NCI-H1417 (cell line): Measurements from ENCODE around the gene PRR23E.

Experiments
- DNase-seq, 3 experiments: peaks; one replicate each; lab custom pipeline; 2025; lab: John Stamatoyannopoulos, UW

PRR23E gene, protein sequence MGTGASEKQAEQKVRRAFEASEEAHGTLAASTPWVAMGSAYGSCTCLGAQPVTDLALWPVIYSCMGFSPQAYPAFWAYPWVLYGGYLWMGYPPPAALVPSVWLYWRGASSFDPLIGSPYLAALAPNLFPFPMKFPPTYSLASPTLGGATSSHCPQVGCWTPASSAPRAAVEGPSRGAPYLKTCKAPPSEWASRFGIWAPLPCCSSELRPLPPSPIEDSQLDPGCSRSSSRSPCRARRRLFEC

DNA sequence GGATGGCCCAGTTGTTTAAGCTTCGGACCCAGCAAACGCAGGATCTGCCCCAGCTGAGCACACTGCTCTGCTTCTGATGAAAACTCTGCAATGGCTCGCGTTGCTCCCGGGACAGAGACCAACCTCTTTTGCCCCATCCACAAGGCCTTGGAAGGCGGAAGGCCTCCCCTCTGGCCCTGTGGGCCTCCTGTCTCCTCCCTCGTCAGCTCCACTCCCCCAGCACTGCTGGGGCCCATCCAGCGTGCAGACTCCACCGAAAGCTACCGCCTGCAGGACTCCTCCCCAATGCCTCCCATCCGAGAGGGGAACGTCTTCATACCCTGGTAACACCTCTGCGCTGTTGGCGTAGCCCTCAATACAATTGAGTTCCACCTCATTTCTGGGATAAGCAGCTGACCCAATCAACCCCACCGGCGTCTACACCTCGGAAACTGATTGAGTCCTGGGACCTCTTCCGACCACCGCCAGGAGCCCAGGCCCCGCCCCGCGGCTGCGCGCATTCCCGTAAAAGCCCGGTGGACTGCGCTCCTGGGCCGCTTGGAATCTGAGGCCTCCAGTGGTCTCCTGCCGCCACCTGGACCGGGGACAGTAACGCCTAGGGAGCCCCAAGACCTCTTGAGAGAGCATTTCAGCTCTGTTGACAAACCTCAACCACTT, at the start of gene PRR23E:
TSS of gene PRR23E (plus strand) at position 556 of the 657 bp plus-strand sequence. CDS start 3,555 bp downstream, outside the sequence.
- DNase-seq, result no peak

DNA sequence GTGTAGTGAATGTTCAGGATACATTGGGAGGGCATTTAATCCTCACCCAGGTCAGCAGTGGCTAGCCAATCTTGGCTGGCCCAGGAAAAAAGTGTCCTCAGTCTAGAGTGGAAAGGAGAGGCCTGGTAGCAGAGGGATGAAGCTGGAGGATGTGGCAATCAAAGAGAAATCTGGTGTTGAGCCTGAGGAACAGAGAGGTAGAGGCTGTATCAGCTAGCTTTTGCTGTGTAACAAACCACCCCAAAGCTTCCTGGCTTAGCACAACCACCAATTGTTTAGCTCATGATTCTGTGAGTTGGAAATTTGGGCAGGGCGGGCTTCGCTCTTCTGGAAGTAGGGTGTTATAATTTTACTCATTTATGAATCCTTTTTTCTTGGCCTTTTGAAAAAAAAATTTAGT, 49.8 kb upstream of the PRR23E start:
- no peak for DNase-seq

DNA sequence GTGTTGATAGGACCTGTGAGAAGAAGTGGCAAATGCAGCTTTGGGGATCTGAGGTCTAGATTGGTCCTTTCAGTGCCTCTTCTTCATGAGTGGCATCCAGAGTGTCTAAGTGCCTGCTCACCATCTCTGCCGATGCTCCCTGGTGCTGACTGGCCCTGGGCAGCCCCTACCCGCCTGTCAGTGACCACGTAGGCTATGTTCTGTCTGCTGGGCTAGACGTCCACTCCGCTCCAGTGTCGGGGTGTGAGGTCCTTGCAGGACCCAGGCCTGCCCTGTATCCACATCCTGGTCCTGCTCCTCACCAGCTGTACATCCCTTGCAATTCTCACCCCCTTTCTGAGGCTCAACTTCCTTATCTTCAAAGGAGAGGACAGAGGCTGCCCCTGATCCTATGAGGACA, 48.3 kb upstream of the PRR23E start:
- no peak for DNase-seq

DNA sequence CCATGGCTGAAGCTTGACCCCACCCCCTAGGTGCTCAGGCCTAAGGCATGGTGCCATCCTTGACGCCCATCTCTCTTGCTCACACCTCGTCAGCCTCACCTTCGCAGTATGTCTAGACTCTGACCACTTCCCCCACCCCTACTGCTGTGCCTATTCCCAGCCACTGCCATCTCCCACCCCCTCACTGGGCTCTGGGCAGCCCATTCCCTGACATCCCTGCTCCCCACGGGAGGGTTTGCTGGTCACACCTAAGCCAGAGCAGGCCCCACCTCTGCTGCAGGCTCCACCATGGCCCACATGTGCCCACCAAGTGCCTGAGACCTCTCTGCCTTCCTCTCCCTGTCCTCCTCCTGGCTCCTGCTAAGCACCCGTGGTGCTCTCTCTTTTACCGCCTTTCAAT, 47.7 kb upstream of the PRR23E start:
- no peak for DNase-seq

DNA sequence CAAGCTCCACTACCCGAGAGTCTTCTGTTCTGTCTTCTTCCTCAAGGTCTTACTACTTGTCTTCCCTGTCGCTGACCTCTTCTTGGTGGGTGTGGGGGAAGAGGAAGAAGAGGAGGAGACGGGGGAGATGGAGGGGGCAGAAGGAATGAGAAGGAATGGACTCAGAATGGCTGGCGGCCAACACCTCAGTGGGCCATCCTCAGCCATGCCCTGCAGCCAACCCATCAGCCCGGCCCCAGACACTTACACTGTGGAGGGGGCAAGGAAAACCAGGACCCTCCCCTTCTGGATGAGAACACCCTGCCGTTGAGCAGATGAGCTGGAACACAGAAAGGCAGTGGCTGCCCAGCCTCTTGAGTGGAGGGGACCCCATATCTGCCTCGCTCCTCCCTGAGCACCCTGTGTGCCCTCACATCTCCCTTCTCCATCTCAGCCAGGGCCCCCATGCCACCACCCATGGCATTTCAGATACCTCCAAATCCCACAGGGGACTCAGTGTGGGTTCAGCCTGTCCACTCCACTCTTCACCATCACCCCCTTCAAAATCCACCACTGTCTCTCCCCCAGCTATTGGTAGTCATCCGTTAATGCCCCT, 45.5 kb upstream of the PRR23E start:
- DNase-seq, result no peak

DNA sequence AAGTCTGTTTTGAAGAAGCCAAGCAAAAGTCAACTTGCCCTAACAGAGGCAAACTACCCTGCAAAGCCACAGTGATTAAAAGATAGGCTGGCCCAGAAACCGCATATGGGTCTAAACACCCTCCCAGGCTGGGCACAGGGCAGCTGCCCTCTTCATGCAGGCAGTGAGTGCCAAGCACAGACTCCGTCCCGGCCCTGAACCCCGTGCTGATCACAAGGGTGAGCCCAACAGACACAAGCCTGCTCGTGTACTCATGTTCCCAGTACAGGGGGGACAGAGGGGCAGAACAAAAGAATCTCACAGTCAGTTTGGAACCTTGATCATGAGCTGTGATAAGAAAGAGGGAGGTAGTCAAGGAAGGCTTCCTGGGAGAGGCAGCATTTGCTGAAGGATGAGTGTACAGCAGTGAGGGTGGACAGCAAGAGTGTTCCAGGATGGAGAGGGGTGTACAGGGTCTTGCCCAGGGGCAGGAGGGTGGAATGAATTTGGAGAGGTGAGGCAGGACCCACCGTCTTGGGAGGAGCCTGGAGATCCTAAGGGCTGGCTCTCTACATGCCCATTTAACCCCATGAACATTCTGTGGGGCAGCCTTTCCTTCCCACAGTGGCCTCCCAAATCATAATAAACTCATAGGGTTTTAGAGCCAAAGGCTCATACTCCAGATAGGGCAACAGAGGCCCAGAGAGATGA, 43.2 kb upstream of the PRR23E start:
- no peak for DNase-seq

DNA sequence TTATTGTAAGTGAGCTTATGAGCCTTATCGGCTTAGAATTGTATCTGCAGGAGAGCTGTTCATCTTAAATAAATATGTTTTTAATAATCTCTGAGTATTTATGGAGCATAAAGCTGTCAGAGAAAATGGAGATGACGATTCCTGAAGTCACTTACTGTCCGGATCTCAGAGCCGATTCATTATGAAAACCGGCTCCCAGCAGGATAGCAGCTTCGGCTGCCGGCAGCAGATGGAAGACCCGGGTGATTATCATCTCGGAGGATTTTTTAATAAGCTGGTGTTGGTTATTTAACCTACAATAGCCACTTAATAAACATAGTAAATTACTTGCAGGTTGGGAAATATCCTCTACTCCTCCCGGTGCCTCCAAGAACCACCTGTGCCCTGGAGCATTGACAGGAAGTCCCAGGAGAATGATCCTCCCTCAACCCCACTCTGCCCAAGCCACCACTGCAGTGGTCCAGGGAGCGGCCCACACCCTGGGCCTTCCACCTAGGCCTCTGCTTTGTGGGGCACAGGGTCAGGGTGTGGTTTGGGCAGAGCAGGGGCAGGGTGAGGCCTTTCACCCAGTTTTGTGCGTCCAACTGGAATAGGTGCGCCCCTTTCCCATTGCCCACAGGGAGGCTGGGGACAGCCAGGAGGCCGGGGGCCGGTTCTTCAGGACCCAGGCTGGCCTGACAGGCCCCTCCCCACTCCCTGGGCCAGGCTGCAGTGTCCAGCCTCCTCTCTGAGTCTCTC, 42.2 kb upstream of the PRR23E start:
- DNase-seq, result peak in 2 of 3 experiments; percentile 59 to 78

DNA sequence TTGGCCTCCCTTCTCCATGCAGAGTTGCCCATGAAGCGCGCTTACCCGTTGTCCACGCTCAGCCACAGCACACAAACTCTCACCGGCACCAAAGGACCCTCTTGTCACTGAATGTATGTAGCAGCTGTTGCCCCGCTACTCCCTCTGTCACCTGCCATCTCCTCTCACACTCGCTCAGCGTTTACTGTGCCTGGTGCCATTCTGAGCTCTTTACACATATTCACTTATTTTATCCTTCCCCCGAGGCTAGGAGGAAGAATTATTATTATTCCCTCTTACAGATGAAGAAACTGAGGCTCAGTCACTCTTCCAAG, 41.7 kb upstream of the PRR23E start:
- peak in 1 of 3 experiments; percentile 39 for DNase-seq

DNA sequence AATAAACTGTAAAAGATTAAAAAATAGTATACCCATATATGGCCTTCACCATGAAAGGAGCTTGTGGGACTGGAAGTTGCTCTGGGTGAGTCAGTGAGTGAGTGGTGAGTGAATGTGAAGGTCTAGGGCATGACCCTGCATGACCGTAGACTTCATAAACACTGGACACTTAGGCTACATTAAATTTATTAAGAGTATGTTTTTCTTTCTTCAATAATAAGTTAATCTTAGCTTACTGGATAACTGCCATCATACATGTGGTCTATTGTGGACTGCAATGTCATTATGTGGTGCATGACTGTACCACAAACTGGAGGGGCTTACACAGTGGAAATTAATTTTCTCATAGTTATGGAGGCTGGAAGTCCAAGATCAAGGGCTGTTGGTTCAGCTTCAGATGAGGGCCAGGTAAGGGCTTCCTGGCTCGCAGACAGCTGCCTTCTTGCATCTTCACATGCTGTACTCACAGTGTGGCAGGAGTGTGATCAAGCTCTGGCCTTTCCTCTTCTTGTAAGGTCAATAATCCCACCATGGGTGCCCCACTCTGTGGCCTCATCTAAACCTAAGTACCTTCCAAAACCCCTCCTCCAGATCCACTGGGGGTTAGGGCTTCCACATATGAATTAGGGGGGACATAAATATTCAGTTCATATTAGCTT, 40.8 kb upstream of the PRR23E start:
- no peak for DNase-seq

DNA sequence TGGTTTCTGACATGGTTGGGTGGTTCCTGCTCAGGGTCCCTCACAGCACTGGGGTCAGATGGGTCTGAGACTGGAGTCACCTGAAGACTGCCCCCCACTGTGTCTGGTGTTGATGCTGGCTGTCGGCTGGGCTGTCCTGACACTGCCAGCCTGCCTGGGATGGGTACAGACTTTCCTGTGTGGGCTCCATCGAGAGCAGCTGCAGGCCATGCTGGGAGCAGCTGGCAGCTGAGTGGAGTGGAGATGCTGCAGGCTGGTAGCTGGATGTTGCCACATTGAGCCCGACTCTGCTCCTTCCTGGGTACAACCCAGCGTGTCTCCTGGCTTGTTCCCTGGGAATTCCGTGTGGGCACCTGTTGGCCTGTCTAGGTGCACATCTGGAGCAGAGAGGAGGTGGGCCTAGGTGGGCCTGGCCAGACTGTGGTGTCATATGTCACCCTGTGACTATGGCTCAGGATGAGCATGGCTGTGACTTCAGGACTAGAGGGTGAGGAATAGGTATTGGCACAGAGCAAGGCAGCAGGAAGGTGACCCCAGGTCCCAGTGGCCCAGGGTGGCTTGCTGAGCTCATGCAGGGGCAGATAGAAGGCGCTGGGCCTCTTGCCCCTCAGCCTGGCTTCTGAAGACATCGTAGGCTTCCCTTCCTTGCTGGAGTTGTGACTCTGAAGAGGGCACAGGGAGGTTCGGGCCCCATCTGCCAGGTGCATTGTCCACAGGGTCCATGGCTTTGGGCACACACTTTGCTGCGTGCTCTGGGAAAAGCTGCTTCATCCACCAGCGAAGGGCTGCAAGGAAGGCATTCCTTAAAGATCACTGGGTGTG, 40.0 kb upstream of the PRR23E start:
- peak in 1 of 3 experiments; percentile 17 for DNase-seq

DNA sequence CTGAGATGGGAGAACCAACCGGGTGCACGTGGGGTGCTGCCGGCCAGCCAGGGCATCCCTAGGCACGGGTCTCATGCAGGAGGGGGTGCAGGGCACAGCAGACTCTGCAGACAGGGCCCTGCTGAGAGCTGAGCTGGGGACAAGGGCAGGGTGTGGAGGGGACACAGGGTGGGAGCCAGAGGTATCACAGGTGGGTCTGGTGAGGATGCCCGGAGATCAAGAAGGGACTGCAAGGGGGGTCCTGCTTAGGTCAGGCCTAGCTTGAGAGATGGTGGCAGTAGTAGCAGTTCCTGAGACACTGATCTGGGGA, 39.5 kb upstream of the PRR23E start:
- no peak for DNase-seq

DNA sequence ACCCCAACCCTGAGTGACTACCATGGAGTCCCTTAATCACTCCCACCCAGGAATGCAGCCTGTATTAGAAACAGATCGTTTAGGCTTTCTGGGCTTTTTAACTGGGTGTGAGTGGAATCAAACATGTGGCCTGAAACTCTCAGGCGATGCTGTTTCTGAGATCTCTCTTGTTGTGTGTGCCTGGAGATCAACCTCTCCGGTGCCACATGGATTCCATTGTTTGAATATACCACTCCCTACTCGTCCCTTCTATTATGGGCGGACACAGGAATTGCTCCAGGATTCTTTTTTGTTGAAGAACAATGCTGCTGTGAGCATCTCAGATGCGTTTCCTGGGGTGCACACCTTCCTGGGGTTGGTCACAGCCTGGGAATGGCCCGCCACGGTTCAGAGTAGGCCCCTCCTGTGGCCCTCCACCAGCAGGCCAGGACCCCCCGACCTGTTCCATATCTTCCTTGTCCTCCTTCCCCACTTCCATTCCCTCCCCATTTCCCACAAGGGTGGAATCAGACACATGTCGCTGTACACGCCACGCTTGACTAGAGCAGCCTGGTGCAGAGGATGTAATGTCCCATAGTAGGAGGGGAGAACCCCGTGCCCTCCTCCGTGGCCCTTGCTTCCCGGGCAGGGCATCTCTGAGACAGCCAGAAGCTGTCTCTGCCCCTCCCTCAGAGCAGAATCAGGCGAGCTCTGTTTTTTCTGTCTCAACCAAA, 36.4 kb upstream of the PRR23E start:
- peak; percentile 33 to 75 (median 64) for DNase-seq

DNA sequence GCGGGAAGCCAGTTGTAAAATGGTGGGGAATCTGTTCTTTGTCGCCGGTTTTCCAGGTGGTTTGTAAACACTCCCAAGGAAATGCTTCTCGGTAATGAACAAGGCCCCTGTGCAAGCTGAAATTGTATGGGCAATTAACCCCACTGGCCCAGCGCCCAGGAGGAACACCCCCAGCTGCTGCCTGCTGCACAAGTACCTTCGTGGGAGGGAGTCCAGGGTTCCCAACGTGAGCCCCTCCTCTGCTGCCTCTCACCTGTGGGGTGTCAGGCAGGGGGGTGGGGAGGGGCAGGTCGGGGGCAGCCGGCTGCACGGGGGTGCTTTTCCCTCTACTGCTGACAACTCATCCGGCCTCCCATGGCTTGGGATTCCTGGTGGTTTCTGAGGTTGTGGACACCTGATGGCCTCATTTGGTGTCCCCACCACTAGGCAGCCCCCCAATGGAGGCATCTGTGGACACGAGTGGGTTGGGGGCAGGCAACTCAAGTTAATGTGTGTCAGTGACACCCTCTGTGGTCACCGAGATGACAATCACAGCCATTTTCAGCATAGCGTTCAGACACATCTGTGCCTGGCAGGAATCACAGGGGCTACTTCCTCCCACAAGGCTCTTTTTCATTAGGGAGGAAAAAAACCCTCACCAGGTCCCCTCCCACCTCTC, 35.6 kb upstream of the PRR23E start:
- peak; percentile 86 to 96 (median 89) for DNase-seq

DNA sequence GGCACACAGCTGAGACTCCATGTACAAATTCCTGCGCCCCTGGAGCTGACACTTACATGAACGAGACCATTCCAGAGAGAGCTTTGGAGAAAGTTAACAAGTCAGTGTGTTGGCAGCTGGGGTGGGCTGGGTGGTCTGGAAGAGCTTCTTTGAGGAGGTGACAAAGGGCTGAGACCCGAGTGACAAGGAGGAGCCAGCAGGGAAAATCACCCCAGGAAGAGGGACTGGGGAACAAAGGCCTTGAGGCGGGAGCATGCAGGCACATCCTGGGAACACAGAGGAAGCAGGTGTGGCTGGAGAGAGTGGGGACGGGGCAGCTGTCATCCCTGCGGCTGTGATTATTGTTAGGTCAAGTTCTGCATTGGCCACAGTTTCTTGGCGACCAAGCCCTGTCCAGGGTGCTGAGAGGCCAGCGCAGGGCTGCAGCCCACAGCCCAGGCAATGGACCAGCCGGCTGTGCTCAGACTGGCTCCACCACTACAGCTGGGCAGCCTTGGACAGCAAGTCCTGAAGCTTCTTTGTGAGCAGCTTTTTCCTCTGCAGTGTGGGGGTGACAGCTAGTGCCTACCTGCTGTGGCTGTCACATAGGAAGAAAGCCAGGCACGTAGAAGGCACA, 34.2 kb upstream of the PRR23E start:
- DNase-seq, result peak; percentile 64 to 90 (median 81)

DNA sequence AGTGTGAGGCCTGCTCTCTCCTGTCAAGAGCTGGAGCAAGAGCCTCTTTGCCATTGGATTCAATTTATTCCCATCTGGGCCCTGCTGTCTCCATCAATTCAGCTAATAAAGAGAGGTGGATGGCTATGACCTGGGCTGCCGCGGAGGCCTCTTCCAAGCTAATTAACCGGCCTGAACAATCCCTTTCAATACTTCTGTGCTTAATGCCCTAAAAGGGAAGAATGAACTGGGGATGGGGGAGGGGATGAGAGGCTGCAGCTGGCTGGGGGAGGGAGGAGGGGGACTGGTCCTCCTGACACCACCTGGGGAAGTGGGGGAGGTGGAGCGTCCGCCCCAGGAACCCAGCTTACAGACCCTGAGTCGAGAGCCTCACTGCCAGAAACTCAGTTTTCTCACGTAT, 33.4 kb upstream of the PRR23E start:
- peak; percentile 83 to 97 (median 93) for DNase-seq

DNA sequence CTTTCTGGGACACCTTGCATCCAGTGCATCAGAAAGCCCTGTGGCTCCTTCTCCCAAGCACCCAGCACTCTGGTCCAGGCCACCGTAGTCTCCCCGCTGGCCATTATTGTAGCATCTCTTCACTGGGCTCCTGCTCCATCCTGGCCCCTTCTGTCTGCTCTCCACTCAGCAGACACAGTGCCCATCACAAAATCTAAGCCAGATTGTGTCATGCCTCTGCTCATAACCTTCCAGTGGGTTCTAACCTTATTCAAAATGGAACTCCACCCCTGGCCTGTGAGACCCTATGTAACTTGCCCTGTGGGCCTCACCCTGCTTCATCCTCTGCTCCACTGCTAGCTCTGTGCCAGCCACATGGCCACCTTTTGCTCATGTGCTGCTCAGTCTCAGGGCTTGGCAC, 31.7 kb upstream of the PRR23E start:
- no peak for DNase-seq

DNA sequence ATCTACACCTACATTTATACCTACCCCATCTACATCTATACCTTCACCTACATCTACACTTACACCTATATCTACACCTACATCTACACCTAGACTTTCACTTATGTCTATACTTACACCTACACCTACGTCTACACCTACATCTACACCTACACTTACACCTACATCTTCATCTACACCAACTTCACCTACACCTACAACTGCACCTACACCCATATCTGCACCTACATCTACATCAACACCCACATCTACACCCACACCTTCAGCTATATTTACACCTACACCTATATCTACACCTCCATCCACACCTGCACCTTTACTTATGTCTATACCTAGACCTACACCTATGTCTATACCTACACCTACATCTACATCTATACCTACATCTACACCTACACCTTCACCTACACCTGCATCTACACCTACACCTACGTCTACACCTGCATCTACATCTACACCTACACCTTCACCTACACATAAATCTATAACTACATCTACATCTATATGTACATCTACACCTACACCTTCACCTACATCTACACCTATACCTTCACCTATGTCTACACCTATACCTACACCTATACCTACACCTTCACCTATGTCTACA, 30.9 kb upstream of the PRR23E start:
- DNase-seq, result no peak

DNA sequence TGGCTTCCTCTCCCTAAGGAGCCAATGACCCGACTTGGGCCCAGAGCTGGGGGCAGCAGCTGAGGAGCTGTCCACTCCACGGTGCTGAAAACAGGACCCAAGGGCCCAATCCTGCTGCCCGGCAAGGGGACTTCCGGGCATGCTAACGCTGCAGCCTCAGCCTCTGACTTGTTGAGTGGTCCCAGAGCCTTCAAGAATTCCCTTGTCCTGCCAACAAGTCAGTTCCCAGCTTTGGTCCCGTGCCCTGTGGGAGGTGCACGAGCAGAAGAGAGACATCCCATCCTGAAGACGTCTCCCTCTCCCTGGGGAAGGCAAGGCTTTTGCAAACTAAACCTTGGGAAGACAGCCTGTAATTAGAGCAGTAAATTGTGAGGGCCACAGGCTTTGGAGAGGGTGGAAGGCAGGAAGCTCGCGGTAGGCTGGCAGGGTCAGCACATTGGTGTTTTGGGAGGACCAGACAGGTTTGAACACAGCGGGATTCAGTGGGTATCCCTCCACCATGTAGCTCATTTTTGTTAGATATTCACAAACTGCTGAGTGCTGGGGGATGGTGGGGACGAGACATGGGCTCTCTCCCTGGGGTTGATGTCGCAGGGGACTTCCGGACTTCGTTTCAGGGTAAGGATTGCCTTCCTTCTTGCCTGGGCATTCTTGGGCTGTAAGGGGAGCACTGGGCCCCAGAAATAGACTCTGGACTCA, 29.8 kb upstream of the PRR23E start:
- peak in 1 of 3 experiments; percentile 35 for DNase-seq
